ENCODE data around the gene FAM89A.

FAM89A gene

DNA sequence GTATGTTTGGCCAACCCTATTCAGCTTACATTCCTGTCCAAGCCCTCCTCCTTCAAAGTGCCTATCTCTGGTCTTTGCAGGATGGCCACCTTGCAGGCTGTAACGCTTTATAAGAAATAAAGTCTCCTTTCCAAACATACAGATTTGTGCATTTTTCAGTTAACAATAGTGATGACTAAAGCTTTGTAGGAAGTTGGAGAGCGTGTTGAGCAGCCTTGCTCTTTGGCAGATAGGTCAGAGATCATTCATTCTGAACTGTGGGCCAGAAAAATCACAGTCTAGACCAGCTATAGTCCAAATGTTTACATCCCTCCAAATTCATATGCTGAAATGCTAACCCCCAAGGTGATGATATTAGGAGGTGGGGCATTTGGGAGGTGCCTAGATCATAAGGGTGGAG is 34.0 kb upstream of the FAM89A start:
- TF ChIP-seq, protein P1, sequence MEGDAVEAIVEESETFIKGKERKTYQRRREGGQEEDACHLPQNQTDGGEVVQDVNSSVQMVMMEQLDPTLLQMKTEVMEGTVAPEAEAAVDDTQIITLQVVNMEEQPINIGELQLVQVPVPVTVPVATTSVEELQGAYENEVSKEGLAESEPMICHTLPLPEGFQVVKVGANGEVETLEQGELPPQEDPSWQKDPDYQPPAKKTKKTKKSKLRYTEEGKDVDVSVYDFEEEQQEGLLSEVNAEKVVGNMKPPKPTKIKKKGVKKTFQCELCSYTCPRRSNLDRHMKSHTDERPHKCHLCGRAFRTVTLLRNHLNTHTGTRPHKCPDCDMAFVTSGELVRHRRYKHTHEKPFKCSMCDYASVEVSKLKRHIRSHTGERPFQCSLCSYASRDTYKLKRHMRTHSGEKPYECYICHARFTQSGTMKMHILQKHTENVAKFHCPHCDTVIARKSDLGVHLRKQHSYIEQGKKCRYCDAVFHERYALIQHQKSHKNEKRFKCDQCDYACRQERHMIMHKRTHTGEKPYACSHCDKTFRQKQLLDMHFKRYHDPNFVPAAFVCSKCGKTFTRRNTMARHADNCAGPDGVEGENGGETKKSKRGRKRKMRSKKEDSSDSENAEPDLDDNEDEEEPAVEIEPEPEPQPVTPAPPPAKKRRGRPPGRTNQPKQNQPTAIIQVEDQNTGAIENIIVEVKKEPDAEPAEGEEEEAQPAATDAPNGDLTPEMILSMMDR (IDR thresholded peaks at IDR 0.05; ENCODE audit: insufficient read depth, missing control alignments): no peak
- no peak for FAIRE-seq
- no peak for DNase-seq (ENCODE audit: insufficient read length, low spot score)

DNA sequence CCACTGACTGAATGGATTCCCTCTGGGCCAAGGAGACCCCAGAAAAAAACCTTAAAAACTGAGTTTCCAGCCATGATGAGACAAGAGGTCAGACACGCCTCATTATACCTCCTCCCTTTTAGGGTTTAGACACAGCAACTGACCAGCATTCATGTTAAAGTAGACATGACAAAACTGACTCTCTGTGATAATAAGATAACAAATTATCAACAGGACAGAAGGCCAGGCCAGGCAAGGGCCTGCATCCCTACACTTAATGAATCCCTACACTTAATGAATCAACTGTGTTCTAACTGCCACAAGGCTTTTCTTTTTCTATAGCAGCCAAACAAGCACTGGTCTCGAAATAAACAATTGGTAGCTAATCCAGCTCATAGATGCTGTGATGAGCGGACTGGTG is 33.3 kb upstream of the FAM89A start:
- DNase-seq (ENCODE audit: insufficient read length, low spot score) (no peak), FAIRE-seq (no peak)
- TF ChIP-seq, protein P1 (IDR thresholded peaks at IDR 0.05; ENCODE audit: insufficient read depth, missing control alignments): no peak

DNA sequence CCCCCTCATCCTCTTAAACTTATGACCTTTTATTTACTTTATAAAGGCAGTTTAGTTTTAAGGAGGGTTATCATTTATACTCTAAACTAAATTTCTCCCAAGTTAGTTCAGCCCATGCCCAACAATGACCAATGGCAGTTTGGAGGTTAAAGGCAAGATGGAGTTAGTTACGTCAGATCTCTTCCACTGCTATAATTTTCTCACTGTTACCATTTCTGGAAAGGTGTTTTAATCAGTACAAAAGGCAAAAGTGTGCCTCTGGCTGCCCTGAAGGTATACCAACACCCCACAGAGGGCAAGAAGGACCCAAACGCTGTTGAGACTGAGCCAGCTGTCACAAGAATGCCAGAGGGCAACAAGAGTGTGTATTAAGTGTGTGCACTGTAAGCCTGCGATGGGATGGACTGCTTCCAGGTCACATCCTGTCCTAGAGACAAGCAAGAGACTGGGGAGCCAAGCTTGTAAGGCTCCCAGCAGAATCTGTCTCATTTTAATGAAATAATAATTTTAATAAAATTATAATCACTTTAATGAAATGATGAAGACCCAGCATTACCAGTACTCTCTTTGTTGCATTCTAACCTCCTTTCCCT is 32.5 kb upstream of the FAM89A start:
- FAIRE-seq (no peak), DNase-seq (ENCODE audit: insufficient read length, low spot score) (no peak)
- TF ChIP-seq, protein P1 (IDR thresholded peaks at IDR 0.05; ENCODE audit: insufficient read depth, missing control alignments): no peak

DNA sequence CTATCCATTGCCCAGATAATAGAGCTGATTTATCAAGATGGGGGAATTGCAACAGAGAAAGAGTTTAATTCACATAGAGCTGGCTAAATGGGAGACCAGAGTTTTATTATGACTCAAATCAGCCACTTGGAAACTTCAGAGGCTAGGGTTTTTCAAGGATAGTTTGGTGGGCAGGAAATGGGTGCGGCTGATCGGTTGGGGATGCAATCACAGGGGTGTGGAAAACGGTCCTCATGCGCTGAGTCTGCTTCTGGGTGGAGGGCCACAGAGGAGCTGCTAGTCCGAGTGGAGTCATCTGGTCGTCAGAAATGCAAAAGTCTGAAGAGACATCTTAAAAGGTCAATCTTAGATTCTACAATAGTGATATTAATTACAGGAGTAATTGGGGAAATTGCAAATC is 32.0 kb upstream of the FAM89A start:
- FAIRE-seq (no peak), DNase-seq (ENCODE audit: insufficient read length, low spot score) (no peak)
- TF ChIP-seq, protein P1 (IDR thresholded peaks at IDR 0.05; ENCODE audit: insufficient read depth, missing control alignments): no peak

DNA sequence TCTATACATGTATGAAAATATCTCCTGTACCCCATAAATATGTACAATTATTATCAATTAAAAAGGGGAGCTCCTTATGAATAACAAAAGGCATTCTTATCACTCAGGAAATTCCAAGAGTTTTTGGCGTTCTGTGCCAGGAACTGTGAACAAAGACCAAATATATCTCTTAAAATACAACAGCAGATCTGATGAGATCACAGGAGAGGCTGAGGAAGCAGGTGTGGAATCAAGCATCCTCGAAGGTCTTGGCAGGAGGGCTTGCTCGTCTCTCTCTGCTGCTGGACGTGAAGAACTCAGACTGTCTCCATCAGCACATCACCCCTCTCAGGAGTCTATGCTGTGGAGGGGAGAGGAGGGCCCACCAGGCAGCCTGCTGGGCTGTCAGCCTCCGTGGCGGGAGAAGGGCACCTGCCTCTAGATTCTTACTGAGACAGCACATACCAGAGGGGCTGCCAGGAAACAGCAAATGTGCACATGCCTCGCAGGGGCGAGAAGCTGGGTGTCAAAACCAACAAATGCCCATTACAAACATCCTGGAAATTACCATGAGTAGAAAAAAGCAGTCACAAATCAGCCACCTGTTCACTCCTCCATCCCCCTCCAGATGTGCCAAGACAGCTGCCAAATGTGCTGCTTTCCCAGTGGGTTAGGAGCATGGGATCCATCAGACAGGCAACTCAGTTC is 30.8 kb upstream of the FAM89A start:
- TF ChIP-seq, protein P1 (IDR thresholded peaks at IDR 0.05; ENCODE audit: insufficient read depth, missing control alignments): no peak
- FAIRE-seq: no peak
- DNase-seq (ENCODE audit: insufficient read length, low spot score): no peak

DNA sequence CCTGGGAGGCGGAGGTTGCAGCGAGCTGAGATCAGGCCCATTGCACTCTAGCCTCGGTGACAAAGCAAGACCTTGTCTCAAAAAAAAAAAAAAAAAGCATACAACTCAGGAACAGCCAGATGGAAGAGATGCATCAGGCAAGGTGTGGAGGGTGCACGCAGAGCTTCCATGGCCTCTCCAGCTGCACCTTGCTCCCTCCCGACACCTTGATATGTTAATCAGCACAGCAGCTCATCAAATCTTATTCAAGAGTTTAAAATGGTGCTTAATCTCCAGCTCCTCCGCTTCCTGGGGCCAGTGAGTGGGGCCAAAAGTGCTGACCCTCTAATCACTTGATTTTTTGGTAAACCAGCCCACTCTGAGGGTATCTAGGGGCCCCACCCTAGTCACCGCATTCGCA is 29.3 kb upstream of the FAM89A start:
- TF ChIP-seq, protein P1 (IDR thresholded peaks at IDR 0.05; ENCODE audit: insufficient read depth, missing control alignments): no peak
- FAIRE-seq: no peak

DNA sequence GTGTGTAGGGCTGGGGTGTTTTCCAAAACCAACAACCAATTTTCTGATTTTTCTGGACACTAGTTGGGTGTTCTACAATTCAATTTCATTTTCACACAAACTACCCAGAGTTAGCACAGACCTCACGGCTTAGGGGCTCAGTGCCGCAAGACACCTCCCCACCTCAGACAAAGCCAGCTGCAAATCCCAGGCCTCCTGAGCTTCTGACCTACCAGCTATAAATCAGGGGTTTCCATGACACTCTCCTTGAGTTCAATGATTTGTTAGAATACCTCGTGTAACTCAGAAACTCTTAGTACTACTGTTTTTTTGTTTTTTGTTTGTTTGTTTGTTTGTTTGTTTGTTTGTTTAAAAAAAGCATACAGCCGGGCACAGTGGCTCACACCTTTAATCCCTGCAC is 28.7 kb upstream of the FAM89A start:
- FAIRE-seq (no peak), DNase-seq (ENCODE audit: insufficient read length, low spot score) (no peak)
- TF ChIP-seq, protein P1 (IDR thresholded peaks at IDR 0.05; ENCODE audit: insufficient read depth, missing control alignments): no peak

More for the DNA sequence above, 29.3 kb upstream of the FAM89A start:
- DNase-seq (ENCODE audit: insufficient read length, low spot score): no peak
